KOPT-K1 (cell line): ENCODE measurements around the gene FARP1.

ENCODE experiments used
- H3K27ac ChIP-seq: fragments of 200-600 bp; sonication (generic); 2 replicates; pipeline ENCODE4 v1.5.1; 2016; ENCODE audit warnings: antibody characterized with exemption, mild to moderate bottlenecking, low read depth, low read length; ENCODE audit not compliant: poor library complexity, severe bottlenecking
- H3K36me3 ChIP-seq: fragments of 200-600 bp; sonication (generic); 2 replicates; pipeline ENCODE4 v1.5.1; 2017; ENCODE audit warnings: antibody characterized with exemption, mild to moderate bottlenecking, low read length, moderate library complexity; ENCODE audit not compliant: insufficient read depth
- H3K9me3 ChIP-seq: fragments of 200-600 bp; sonication (generic); 2 replicates; pipeline ENCODE4 v1.5.1; 2017; ENCODE audit warnings: antibody characterized with exemption, low read length, mild to moderate bottlenecking; ENCODE audit not compliant: insufficient read depth, poor library complexity, severe bottlenecking

The FARP1 gene

GRCh38 chr13:98483601-98484288 lies 340.9 kb downstream of the FARP1 start:
- H3K27ac ChIP-seq = no peak overlapping the region
- H3K9me3 ChIP-seq = no peaks in the 10 kb centered on the region
- peaks cover 13% of the 10 kb centered on the region; the same call in 1 of the 2 replicates for H3K36me3 ChIP-seq

GRCh38 chr13:98484289-98485219 lies 341.7 kb downstream of the FARP1 start:
- H3K27ac ChIP-seq = no peak overlapping the region

GRCh38 chr13:98485561-98485960 lies 342.7 kb downstream of the FARP1 start:
- Histone ChIP-seq H3K27ac (no peak overlapping the region), H3K36me3 (peaks cover 13% of the 10 kb centered on the region; the same call in 1 of the 2 replicates), H3K9me3 (no peaks in the 10 kb centered on the region)

More at GRCh38 chr13:98484289-98485219, 341.7 kb downstream of the FARP1 start:
- Histone ChIP-seq H3K36me3 (peaks cover 13% of the 10 kb centered on the region; the same call in 1 of the 2 replicates), H3K9me3 (no peaks in the 10 kb centered on the region)

GRCh38 chr13:98486412-98486811 lies 343.5 kb downstream of the FARP1 start:
- no peaks in the 10 kb centered on the region for H3K9me3 ChIP-seq
- H3K36me3 ChIP-seq = 0 out of 2 replicates have a peak, but pooled peaks cover 6% of the 10 kb centered on the region
- H3K27ac ChIP-seq = no peak overlapping the region

GRCh38 chr13:98487016-98487415 lies 344.1 kb downstream of the FARP1 start:
- no peak overlapping the region for H3K27ac ChIP-seq
- H3K36me3 ChIP-seq = no peaks in the 10 kb centered on the region
- no peaks in the 10 kb centered on the region for H3K9me3 ChIP-seq

GRCh38 chr13:98487522-98487921 lies 344.6 kb downstream of the FARP1 start:
- H3K27ac ChIP-seq = no peak overlapping the region
- H3K36me3 ChIP-seq = no peaks in the 10 kb centered on the region
- no peaks in the 10 kb centered on the region for H3K9me3 ChIP-seq

- H3K9me3 ChIP-seq = no peaks in the 10 kb centered on the region
- no peaks in the 10 kb centered on the region for H3K36me3 ChIP-seq
- H3K27ac ChIP-seq = no peak overlapping the region
Observed at GRCh38 chr13:98488736-98489135, 345.8 kb downstream of the FARP1 start.

GRCh38 chr13:98489446-98490194 lies 346.7 kb downstream of the FARP1 start:
- no peaks in the 10 kb centered on the region for H3K9me3 ChIP-seq
- no peaks in the 10 kb centered on the region for H3K36me3 ChIP-seq
- H3K27ac ChIP-seq = no peak overlapping the region

- Histone ChIP-seq H3K36me3 (no peaks in the 10 kb centered on the region), H3K9me3 (no peaks in the 10 kb centered on the region), H3K27ac (no peak overlapping the region)
Observed at GRCh38 chr13:98490195-98490836, 347.4 kb downstream of the FARP1 start.

- no peaks in the 10 kb centered on the region for H3K9me3 ChIP-seq
- no peak overlapping the region for H3K27ac ChIP-seq
- no peaks in the 10 kb centered on the region for H3K36me3 ChIP-seq
Observed at GRCh38 chr13:98490866-98491265, 348.0 kb downstream of the FARP1 start.

GRCh38 chr13:98492335-98493041 lies 349.6 kb downstream of the FARP1 start:
- Histone ChIP-seq H3K9me3 (no peaks in the 10 kb centered on the region), H3K36me3 (no peaks in the 10 kb centered on the region), H3K27ac (no peak overlapping the region)

GRCh38 chr13:98493042-98493712 lies 350.3 kb downstream of the FARP1 start:
- Histone ChIP-seq H3K36me3 (peaks cover 6% of the 10 kb centered on the region; the same call in 1 of the 2 replicates), H3K9me3 (no peaks in the 10 kb centered on the region), H3K27ac (no peak overlapping the region)

- Histone ChIP-seq H3K9me3 (no peaks in the 10 kb centered on the region), H3K27ac (no peak overlapping the region), H3K36me3 (peaks cover 21% of the 10 kb centered on the region; the same call in 1 of the 2 replicates)
Observed at GRCh38 chr13:98494769-98495168, 351.9 kb downstream of the FARP1 start.
